GM18505 (cell line): ENCODE measurements around the gene CENPU.
"Not testable (repeated sequence)": the region's sequence is repeated elsewhere in the genome, so short reads cannot be mapped to it uniquely, and the experiment has no call there.

Experiments used
- ATAC-seq: cut with Tn5 transposase; IDR thresholded peaks from one replicate; pipeline ENCODE4 v1.9.1; 2021; ENCODE audit not compliant: unreplicated experiment
- POLR2A ChIP-seq: IDR thresholded peaks from 4 replicates; pipeline ENCODE4 v1.6.1; 2011; ENCODE audit warnings: borderline replicate concordance; ENCODE audit not compliant: insufficient read depth, insufficient read length; ENCODE audit errors: extremely low read depth

The CENPU gene, protein sequence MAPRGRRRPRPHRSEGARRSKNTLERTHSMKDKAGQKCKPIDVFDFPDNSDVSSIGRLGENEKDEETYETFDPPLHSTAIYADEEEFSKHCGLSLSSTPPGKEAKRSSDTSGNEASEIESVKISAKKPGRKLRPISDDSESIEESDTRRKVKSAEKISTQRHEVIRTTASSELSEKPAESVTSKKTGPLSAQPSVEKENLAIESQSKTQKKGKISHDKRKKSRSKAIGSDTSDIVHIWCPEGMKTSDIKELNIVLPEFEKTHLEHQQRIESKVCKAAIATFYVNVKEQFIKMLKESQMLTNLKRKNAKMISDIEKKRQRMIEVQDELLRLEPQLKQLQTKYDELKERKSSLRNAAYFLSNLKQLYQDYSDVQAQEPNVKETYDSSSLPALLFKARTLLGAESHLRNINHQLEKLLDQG

DNA sequence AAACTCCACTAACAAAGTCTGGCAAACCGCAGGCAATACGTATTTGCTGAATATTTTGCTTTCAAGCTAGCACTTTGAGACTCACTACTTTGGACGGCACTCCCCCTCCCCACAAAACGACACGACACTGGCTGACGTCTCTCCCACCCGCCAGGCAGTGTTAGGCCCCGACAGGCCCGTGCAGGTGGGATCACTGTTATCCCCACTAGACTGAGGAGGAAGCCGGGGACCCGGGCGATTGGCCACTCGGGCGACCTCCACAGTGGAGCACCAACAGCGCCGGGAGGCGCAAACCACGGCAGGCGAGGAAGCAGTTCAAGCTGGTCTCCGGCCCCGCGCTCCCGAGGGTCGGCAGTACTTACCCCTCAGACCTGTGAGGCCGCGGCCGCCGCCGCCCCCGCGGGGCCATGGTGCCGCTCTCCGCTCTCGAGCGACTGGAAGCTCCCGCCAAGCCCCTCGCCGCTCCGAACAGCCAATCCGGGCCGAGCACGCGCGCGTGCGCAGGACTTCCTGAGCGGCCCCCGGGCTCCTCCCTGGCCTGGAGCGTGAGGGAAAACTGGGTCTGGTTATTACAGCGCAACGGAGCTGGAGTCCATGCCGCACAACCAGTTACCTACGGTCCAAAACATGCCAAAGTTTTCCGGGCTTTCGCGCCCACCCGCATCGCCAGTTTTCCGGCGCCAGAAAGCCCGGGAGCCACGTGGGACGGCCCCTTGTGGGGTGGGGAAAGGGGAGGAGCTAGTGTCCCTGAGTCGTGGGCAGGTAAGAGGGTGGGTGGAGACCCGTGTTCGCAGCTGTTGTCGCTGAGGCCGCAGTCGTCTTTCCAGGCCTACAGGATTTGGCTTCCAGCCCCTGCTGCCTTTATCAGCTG lies at the start of gene CENPU:
CENPU (minus strand) TSS at position 443 of the 871 bp plus-strand sequence; CDS start at position 409, 34 bp downstream.
- peak; percentile 94 for ATAC-seq
- TF ChIP-seq POLR2A: peak; percentile 81

DNA sequence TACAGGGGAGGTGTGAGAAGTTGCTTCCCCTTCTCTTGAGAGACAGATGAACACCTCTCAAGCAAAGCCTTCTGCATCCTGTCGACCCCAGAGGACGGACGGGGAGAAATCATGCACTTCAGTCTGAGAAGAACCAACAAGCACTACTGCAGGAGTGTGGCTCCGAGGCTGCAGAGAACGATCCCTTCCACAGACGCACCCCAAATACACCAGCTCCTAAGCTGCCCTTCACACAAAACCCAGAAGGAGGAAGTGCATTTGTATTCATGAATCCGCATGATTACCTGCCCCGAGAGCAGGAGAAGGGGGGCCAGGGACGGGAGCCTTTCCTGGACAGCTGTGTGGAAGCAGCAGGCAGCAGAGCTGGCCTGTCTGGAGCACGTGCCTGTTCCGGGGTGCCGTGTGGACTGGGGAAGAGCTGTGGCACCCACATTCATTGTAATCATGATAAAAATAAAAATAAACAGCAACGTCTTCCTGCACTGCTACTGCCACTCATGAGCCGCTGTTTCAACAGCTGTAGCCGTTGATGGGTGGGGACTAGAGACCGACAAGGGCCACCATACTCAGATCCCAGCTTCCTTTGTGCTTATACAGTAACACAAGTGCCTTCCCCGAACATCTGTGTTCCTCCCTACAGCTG lies 49.0 kb upstream of the CENPU start:
- no peak for ATAC-seq

DNA sequence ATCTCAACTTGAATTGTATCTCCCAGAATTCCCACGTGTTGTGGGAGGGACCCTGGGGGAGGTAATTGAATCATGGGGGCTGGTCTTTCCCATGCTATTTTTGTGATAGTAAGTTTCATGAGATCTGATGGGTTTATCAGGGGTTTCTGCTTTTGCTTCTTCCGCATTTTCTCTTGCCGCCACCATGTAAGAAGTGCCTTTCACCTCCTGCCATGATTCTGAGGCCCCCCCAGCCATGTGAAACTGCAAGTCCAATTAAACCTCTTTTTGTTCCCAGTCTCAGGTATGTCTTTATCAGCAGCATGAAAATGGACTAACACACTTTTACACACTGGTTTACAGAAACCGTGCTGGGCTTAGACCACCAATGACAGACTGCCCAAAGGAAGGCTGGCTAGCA lies 45.3 kb upstream of the CENPU start:
- not testable (repeated sequence) for ATAC-seq

More for the DNA sequence above, 49.0 kb upstream of the CENPU start:
- no peak for TF ChIP-seq POLR2A

DNA sequence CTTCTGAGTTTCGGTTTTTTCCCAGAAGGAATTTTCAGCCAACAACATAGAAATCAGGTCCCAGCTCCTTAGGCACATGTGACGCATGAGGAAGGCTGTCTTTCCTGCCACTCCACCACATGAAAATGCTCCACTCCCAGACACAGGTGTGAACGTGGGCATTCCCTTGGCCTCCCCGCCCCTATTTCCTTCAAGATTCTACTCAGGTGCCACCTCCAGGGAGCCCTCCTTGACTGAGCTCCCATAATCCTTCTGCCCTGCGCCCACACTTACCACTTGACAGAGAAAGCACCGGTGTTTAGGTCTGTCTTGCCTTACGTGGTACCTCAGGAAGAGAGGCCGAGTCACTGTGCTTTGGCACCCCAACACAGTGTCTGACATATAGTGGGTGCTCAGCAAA lies 44.4 kb upstream of the CENPU start:
- TF ChIP-seq POLR2A: no peak
- ATAC-seq: no peak

DNA sequence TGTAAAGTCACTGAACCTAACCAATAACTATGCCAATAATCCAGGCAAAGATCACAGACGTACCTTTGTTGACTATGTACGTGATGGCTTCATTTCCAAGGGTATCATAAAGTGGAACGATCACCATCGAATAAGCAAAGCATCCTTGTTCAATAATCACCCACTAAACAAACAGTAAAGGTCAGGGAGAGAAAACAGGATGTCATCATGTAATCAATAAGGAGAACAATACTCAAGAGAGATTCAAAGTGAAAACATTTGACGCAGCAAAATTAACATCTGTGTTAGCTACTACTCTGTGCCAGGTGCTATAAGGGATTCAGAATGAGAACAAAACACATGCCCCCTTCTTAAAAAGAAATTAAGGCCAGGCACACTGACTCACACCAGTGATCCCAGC lies 42.9 kb upstream of the CENPU start:
- no peak for TF ChIP-seq POLR2A
- no peak for ATAC-seq

DNA sequence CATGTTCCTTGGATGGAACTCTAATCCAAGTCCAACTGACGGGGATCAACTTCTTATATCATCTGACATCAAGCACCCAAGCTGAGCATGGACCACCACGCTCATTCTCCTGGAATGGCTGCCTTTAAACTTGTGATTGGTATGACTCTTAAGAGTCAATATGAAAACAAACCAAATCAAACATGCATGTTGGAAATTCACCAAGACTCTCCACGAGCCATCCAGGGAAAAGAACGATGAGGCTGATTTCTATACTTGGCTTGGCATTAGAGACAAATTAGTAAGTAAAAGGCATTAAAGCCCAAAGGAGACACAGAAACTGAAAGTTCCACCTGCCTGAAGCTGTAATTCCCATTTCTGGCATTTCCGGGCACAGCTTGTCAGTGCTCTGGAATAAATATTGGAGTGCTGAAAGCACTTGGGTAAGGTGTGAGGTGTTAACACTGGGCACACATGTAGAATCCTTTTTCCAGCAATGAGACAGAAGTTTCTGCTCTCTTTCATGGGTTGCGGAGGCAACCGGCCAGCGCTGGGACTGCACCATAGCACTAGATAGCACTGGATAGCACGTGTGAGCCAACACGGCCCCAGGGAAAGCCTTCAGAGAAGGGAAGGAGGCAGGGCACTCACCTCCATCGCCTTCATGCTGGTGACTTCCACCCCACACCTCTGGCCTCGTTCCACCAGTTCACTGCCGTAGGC lies 42.1 kb upstream of the CENPU start:
- no peak for TF ChIP-seq POLR2A

DNA sequence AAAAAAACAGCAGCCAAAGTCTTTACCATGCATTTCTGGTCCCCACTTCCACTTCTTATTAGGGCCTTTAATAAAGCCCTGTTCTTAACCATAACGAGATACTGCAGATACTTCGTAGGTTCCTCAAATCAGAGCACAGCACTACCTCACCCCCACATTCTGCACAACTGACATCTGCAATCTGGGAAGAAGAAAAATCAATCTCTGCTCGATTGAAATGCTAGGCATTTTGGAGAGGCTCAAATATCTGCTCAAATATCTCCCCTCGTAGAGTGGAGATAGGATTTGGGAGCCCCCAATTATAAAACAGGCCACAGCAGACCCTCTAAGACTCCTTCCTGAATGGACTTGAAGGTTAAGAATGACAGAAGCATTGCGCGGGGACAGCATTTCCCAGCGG lies 40.3 kb upstream of the CENPU start:
- no peak for ATAC-seq
- no peak for TF ChIP-seq POLR2A

More for the DNA sequence above, 42.1 kb upstream of the CENPU start:
- no peak for ATAC-seq

DNA sequence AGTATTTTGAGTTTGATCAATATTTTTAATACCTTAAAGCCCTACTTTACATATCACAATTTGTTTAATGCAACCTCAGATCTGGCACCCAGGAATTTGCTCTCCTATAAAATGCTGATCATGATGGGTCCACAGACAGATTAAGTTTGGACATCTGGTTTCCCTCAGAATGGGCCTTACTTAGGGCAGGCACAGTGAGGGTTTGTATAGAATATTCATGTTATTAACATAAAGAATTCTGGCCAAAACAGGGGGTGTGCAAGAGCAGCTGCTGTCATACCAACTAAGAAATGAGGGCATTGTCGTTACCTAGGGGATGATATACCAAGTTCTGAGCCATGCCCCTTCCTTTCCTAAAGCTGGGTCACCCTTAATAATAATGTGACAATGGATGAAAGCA lies 37.5 kb upstream of the CENPU start:
- TF ChIP-seq POLR2A: no peak
- ATAC-seq: no peak

DNA sequence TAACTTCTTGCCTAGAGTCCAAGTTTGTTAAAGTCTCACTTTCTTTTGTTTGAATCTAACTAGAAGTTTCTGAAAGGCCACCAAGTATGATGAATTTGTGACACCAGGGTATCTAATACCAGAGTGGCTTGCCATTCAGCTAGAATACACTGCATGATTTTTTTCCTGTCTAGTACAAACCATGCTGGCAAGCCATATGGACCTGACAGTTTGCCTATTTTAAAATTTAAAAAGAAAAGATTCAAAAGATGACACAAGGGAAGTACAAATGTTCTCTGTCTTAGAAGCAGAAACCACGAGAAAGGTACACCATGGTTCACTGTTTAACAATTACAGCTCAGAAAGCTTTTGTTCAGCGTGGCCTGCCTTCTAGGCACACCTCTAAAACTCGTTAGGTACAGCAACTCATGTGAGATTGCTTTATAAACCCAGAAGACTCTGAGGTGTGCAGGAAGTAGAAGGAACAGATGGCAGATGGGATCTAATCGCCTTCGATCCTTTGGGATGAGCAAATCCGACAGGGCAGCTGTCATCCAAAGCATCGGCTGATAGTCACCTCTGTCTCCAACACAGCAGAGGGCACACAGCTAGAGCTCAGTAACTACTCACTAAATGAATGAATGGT lies 35.4 kb upstream of the CENPU start:
- no peak for TF ChIP-seq POLR2A
- ATAC-seq: no peak

DNA sequence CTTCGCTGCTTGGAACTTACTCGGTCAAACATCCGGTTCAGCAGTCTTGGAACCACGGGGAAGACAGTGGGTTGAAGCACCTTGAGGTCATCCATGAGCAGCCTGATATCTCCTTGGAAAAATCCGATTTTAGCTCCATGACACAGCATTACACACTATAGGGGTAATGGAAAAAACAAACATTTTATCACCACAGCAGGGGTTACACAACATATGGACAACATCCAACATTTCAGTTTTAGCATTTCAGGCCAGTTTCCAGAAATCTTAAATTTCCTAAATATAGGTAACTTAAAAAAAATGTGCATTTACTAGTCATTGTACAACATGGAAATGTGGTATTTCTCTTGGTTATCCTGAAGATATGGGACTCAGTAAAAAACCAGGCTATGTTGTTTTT lies 34.4 kb upstream of the CENPU start:
- no peak for TF ChIP-seq POLR2A
- ATAC-seq: no peak

DNA sequence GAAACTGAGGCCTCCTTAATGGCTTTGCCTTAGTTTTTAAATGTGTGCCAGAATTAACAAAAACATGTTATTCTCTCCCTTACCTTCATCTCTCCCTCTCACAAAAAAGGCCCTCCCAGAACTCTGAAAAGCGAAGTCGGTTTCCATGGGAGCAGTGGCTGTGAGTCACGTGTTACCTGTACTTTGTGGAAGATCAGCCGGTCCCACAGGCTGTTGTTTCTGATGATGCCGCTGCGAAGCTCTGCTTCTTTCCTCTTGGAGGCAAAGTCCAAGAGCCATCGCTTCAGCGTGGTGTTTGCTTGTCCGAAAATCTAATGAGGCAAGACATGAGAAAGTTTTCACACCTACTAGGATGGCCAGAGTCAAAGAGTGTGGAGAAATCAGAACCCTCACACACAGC lies 32.5 kb upstream of the CENPU start:
- TF ChIP-seq POLR2A: no peak

DNA sequence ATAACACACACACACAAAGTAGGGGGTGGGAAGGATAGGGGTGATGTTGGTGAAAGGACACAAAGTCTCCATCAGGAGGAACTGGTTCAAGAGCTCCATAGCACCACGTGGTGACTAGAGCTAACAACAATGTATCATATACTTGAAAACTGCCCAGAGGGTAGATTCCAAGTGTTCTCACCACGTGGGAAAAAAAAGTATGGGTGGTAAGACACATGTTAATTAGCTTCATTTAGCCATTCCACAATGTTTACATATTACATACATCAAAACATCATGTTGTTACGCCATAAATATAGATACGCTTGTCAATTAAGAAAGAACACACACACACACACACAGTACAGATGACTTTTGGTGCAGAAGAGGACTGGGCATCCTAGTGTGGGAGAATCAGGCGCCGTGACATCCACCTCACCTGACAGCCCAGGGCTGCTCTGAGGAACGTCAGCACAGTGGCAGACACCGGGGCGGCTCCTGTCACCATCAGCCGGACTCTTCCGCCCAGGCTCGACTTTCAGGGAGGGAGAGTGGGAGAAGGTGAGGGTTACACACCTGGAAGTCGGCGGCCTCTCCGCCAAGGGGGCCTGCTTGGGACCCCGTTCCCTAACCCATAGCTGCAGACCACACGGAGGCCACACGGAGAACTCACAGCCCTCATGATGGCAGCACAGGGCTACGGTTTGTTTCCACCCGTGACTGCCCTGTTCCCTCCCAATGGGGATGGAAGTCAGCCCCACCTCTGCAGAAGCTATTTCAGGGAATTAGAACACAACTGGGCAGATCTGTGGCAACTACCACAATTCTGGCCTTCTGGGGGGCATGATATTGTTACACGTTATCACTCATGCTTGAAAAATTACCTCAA lies 31.8 kb upstream of the CENPU start:
- no peak for ATAC-seq
- TF ChIP-seq POLR2A: no peak

More for the DNA sequence above, 32.5 kb upstream of the CENPU start:
- ATAC-seq: no peak

DNA sequence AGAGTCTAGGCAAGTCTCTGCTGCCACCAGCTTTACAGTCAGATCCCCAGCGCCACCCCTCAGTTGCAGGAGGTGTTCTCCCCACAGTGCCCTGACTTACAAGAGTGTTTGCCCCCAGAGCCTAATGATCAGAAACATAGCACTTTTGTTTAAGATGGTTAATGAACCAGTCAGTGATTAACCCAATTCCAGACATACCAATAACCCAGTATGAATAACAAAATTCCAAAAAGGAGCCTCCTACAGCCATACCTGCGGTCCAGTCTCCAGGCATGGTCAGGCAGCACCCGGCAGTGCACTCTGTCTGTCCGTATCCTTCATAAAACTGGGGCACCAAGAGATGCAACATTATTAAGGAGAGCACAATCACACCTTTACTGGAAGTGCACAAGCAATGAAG lies 30.7 kb upstream of the CENPU start:
- TF ChIP-seq POLR2A: no peak

More for the DNA sequence above, 30.7 kb upstream of the CENPU start:
- ATAC-seq: no peak
